HepG2 (cell line): ENCODE results near the gene SEMA3B. TPM values are rescaled to one million over a fixed set of nuclear protein-coding genes. Genes with fewer than 3 reads are reported as not detected.

Experiments
- AHDC1 ChIP-seq: sonication (generic); formaldehyde crosslinking; IDR thresholded peaks from 2 replicates; pipeline ENCODE4 v1.5.1; 2020; ENCODE audit warnings: mild to moderate bottlenecking, missing genetic modification reagents, borderline replicate concordance
- CBX5 ChIP-seq: sonication (generic); formaldehyde crosslinking; IDR thresholded peaks from 2 replicates; pipeline ENCODE4 v1.4.0; 2020; ENCODE audit warnings: missing genetic modification reagents, borderline replicate concordance
- CENPX ChIP-seq: sonication (generic); formaldehyde crosslinking; IDR thresholded peaks from 2 replicates; pipeline ENCODE4 v1.9.0; 2021; ENCODE audit warnings: mild to moderate bottlenecking, missing genetic modification reagents, moderate library complexity
- ERF ChIP-seq: IDR thresholded peaks from 2 replicates; pipeline ENCODE4 v1.6.1; 2018; ENCODE audit warnings: missing biosample characterization, missing genetic modification reagents
- HNRNPK ChIP-seq: fragments of 200-400 bp; formaldehyde crosslinking; IDR thresholded peaks from 2 replicates; pipeline ENCODE4 v1.6.1; 2018; ENCODE audit warnings: low read length, low read depth, moderate library complexity, mild to moderate bottlenecking; ENCODE audit not compliant: poor library complexity, severe bottlenecking
- MTF2 ChIP-seq: sonication (generic); formaldehyde crosslinking; IDR thresholded peaks from 2 replicates; pipeline ENCODE4 v1.5.0; 2020; ENCODE audit warnings: missing genetic modification reagents, borderline replicate concordance
- PCBP2 ChIP-seq: fragments of 200-400 bp; formaldehyde crosslinking; optimal IDR thresholded peaks from 2 replicates; pipeline ENCODE3; 2018; ENCODE audit warnings: low read length, low read depth; ENCODE audit not compliant: poor library complexity, severe bottlenecking
- RBM39 ChIP-seq: fragments of 200-400 bp; formaldehyde crosslinking; IDR thresholded peaks from one replicate; pipeline ENCODE4 v1.6.1; 2018; ENCODE audit warnings: antibody characterized with exemption, mild to moderate bottlenecking, low read depth, low read length; ENCODE audit not compliant: poor library complexity, severe bottlenecking
- THAP11 ChIP-seq: IDR thresholded peaks from 2 replicates; pipeline ENCODE4 v1.6.1; 2016; ENCODE audit warnings: missing biosample characterization, missing genetic modification reagents
- THAP7 ChIP-seq: sonication (generic); formaldehyde crosslinking; IDR thresholded peaks from 2 replicates; pipeline ENCODE4 v1.8.1; 2023; ENCODE audit warnings: mild to moderate bottlenecking, missing genetic modification reagents
- TRIM24 ChIP-seq: sonication (generic); formaldehyde crosslinking; IDR thresholded peaks from 2 replicates; pipeline ENCODE4 v1.8.0; 2022; ENCODE audit warnings: mild to moderate bottlenecking, missing genetic modification reagents
- ZEB1 ChIP-seq: IDR thresholded peaks from 2 replicates; pipeline ENCODE4 v1.6.1; 2012; ENCODE audit warnings: mild to moderate bottlenecking, low read depth, inconsistent platforms; ENCODE audit not compliant: insufficient replicate concordance
- ZNF180 ChIP-seq: sonication (generic); formaldehyde crosslinking; IDR thresholded peaks from 2 replicates; pipeline ENCODE4 v1.4.0; 2020; ENCODE audit warnings: low read depth, missing genetic modification reagents, borderline replicate concordance
- ZNF205 ChIP-seq: IDR thresholded peaks from 2 replicates; pipeline ENCODE4 v1.6.1; 2018; ENCODE audit warnings: missing biosample characterization, missing genetic modification reagents
- ZNF281 ChIP-seq: sonication (generic); formaldehyde crosslinking; IDR thresholded peaks from 2 replicates; pipeline ENCODE4 v1.4.0; 2020; ENCODE audit warnings: missing genetic modification reagents, borderline replicate concordance
- ZNF543 ChIP-seq: sonication (generic); formaldehyde crosslinking; IDR thresholded peaks from 2 replicates; pipeline ENCODE4 v1.4.0; 2020; ENCODE audit warnings: mild to moderate bottlenecking, missing genetic modification reagents
- ZNF572 ChIP-seq: sonication (generic); formaldehyde crosslinking; IDR thresholded peaks from 2 replicates; pipeline ENCODE4 v1.5.1; 2020; ENCODE audit warnings: mild to moderate bottlenecking, missing genetic modification reagents
- ZNF747 ChIP-seq: sonication (generic); formaldehyde crosslinking; IDR thresholded peaks from 2 replicates; pipeline ENCODE4 v1.8.1; 2023; ENCODE audit warnings: missing genetic modification reagents, mild to moderate bottlenecking, borderline replicate concordance
- polyA plus RNA-seq, 8 experiments: library from polyadenylated mRNA; depleted of rRNA in 3 of 8; stranded (reverse) in 7 of 8; unstranded in 1 of 8; fragments of >200 nt; fragmentation: Illumina TruSeq in 4 of 8; extraction: Trizol in 4 of 8; gene quantifications; 2 replicates each; pipeline versions ENCODE4 v1.2.1 to v1.2.3, GENCODE V29; 2011 to 2016; ENCODE audit warnings: low read depth in 4 of 8, missing spikeins in 1 of 8, mixed read lengths in 1 of 8; ENCODE audit not compliant: insufficient read depth in 1 of 8
- total RNA-seq, 5 experiments: library from RNA; depleted of rRNA; stranded (reverse); fragments of >200 nt; fragmentation: Illumina TruSeq; extraction: Trizol; gene quantifications; 2 replicates each; pipeline ENCODE4 v1.2.3, GENCODE V29; 2016; ENCODE audit warnings: low read depth in 1 of 5

Gene SEMA3B
- total and polyA plus RNA-seq, 2 of the 13 experiments (the other 11 are each of a cell fraction or from before 2014, with no cell fraction given) = 93.2 to 158 TPM

- TF ChIP-seq AHDC1 (CRISPR knock-in tag) (no peak), PCBP2 (no peak), HNRNPK (no peak), CENPX (CRISPR knock-in tag) (no peak), CBX5 (CRISPR knock-in tag) (peak; percentile 70; the same call in 1 of the 2 replicates), ZNF747 (CRISPR knock-in tag) (0 out of 2 replicates have a peak, but pooled peaks have one; percentile 33), TRIM24 (CRISPR knock-in tag) (no peak), ZNF180 (CRISPR knock-in tag) (no peak), ERF (peak; percentile 85), THAP7 (CRISPR knock-in tag) (0 out of 2 replicates have a peak, but pooled peaks have one; percentile 35), ZNF572 (CRISPR knock-in tag) (no peak), THAP11 (CRISPR knock-in tag) (peak; percentile 78), ZNF543 (CRISPR knock-in tag) (no peak), ZEB1 (peak; percentile 19), ZNF281 (CRISPR knock-in tag) (peak; percentile 96), RBM39 (peak; percentile 43), MTF2 (CRISPR knock-in tag) (no peak; the same call in 1 of the 2 replicates), ZNF205 (CRISPR knock-in tag) (peak; percentile 57; the same call in 1 of the 2 replicates)
Measured at GRCh38 chr3:50245831-50246516, 23.0 kb upstream of the SEMA3B start (continued).
